Fibroblast of lung (primary cell): ENCODE measurements around the gene DNAH6.
"Not testable (repeated sequence)": the region's sequence is repeated elsewhere in the genome, so short reads cannot be mapped to it uniquely, and the experiment has no call there.

Experiments
- EZH2 ChIP-seq: IDR thresholded peaks from 2 replicates; pipeline ENCODE4 v1.5.1; 2012; ENCODE audit warnings: low read length, control low read depth, mild to moderate bottlenecking; ENCODE audit errors: missing control alignments
- TF ChIP-seq, protein P1 (sequence below), 2 donors: IDR thresholded peaks in 1 of 2; conservative IDR thresholded peaks in 1 of 2; 1 replicate in 1 of 2; 2 replicates in 1 of 2; pipeline ENCODE4 v1.5.1; 2011 to 2012; ENCODE audit warnings: low read length in 2 of 2, control low read depth in 1 of 2, inconsistent platforms in 1 of 2, low read depth in 1 of 2, mild to moderate bottlenecking in 1 of 2

DNA sequence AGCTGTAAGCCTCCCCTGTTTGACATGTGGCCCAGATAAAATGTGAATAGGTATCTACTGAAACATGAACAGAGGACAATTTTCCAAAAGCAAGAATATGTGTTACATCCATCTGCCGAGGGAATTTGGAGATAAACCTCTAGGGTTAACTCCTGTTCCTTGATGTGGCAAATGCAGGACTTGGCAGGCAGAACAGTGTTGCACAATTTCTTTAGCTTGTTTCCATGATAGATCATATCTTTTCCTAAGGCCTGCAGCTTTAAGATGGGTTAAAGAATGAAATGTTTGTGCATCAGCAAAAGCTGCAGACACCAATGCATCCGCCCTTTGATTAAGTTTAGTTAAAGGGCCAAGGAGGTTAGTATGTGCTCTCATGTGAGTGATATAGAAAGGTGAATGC, 43.9 kb upstream of the DNAH6 start:
- TF ChIP-seq, protein P1, sequence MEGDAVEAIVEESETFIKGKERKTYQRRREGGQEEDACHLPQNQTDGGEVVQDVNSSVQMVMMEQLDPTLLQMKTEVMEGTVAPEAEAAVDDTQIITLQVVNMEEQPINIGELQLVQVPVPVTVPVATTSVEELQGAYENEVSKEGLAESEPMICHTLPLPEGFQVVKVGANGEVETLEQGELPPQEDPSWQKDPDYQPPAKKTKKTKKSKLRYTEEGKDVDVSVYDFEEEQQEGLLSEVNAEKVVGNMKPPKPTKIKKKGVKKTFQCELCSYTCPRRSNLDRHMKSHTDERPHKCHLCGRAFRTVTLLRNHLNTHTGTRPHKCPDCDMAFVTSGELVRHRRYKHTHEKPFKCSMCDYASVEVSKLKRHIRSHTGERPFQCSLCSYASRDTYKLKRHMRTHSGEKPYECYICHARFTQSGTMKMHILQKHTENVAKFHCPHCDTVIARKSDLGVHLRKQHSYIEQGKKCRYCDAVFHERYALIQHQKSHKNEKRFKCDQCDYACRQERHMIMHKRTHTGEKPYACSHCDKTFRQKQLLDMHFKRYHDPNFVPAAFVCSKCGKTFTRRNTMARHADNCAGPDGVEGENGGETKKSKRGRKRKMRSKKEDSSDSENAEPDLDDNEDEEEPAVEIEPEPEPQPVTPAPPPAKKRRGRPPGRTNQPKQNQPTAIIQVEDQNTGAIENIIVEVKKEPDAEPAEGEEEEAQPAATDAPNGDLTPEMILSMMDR (conservative IDR thresholded peaks at IDR 0.05 in 1 of 2, IDR thresholded peaks at IDR 0.05 in 1 of 2; ENCODE audit: low read depth in 1 of 2, low read length in 2 of 2): not testable (repeated sequence)
- not testable (repeated sequence) for TF ChIP-seq EZH2
